ENCODE measurements around the gene LPP.

DNA sequence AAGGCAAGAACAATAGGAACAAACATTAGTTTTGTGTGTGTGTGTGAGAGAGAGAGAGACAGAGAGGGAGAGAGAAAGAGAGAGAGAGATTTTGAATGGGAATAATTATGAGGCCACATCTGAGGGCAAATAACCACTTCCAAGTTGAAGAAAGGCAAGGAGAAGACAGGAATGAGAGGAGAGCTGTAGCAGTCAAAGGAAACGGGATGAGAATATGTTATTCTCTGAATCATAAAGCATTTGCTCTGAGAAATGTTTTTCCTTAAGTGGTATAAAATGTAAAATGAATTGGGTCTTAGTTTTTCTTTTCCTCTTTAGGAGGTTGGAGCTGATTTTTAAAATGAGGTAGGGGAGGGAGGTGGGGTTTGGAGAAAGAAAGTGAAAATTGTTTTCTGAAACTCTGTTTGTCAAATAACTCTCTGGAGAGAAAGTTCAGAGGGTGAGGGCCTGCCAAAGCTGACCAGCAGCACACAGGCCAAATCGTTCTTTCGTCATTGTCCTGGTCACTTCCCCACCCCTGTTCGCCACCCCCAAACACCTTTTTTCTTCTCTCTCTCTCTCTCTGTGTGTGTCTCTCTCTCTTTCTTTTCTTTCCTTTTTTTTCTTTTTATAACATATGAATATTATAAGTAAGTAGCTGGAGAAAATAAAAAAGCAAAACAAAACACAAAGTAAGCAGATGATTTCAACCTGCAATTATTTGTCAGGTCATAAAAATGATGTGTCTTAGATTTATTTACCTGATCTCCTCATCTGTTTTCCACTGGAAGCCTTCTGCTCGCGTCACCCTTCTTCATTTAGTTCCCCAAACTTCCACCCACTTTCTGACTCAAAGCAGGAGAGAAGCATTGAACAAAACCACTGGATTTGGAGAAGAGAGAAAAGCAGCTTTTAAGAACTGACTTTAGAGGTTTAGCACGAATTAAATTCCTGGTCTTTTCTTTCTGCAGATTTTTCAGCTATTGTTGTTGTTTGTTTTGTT is 110.6 kb downstream of the LPP start:
- TF ChIP-seq, protein P1, sequence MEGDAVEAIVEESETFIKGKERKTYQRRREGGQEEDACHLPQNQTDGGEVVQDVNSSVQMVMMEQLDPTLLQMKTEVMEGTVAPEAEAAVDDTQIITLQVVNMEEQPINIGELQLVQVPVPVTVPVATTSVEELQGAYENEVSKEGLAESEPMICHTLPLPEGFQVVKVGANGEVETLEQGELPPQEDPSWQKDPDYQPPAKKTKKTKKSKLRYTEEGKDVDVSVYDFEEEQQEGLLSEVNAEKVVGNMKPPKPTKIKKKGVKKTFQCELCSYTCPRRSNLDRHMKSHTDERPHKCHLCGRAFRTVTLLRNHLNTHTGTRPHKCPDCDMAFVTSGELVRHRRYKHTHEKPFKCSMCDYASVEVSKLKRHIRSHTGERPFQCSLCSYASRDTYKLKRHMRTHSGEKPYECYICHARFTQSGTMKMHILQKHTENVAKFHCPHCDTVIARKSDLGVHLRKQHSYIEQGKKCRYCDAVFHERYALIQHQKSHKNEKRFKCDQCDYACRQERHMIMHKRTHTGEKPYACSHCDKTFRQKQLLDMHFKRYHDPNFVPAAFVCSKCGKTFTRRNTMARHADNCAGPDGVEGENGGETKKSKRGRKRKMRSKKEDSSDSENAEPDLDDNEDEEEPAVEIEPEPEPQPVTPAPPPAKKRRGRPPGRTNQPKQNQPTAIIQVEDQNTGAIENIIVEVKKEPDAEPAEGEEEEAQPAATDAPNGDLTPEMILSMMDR (IDR thresholded peaks at IDR 0.05), result no peak
- TF ChIP-seq POLR2AphosphoS5 (IDR thresholded peaks at IDR 0.05), result peak in 2 of 3 donors; percentile 9 to 40
